ENCODE data around the gene AHRR.

GRCh38 chr5:421287-421880, 99.9 kb downstream of the AHRR start:
- TF ChIP-seq CTCF (conservative IDR thresholded peaks at IDR 0.05; ENCODE audit: low read depth, low read length) (no peak), FOS (IDR thresholded peaks at IDR 0.05; ENCODE audit: low read depth, low read length) (no peak)
- TF ChIP-seq, protein P1, sequence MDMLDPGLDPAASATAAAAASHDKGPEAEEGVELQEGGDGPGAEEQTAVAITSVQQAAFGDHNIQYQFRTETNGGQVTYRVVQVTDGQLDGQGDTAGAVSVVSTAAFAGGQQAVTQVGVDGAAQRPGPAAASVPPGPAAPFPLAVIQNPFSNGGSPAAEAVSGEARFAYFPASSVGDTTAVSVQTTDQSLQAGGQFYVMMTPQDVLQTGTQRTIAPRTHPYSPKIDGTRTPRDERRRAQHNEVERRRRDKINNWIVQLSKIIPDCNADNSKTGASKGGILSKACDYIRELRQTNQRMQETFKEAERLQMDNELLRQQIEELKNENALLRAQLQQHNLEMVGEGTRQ (IDR thresholded peaks at IDR 0.05; ENCODE audit: low read depth, low read length): no peak
